T-helper 22 cell (primary cell): ENCODE data around the gene CHRND.

ENCODE experiments used
- DNase-seq: peaks from one replicate; pipeline ENCODE4 v3.0.0-alpha.2; 2020; ENCODE audit warnings: low read depth

CHRND gene

GRCh38 chr2:232503809-232504323 is 22.1 kb upstream of the CHRND start:
- no peak for DNase-seq

DNA sequence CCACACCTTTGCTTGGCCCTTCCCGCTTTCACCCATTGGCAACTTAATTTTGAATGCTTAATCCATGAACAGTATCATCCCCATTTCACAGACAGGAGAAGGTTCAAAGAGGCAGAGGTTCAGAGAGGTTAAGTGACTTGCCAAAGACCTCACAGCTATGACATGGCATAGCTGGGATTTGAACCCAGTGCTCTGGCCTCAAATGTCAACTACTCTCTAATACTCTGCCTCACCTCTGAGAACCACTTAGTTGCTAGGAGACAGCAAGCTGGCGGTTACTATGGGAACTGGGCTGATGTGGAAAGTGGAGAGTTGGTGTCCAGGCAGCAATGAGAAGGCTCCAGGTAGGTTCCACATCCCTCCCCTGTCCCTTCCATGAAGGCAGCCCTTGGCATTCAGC is 21.5 kb upstream of the CHRND start:
- no peak for DNase-seq

DNA sequence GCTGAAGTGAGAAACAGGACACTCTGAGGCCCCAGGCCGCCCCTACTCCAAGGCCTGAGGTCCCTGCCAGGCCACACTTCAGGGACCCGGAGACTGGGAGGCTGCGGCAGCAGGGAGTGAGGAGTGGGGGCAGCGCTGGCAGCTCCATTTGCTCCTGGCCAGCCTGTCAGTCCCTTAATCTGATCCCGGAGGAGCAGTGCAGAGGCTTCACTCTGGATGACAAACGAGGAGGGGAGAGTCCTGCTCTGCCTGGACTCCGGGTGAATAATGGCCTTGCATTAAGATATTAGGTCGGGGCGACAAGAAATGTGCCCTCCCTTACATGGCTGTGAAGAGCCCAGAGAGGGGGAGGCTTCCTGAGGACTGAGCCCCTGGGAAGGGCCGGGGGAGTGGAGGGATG is 20.1 kb upstream of the CHRND start:
- DNase-seq = no peak

DNA sequence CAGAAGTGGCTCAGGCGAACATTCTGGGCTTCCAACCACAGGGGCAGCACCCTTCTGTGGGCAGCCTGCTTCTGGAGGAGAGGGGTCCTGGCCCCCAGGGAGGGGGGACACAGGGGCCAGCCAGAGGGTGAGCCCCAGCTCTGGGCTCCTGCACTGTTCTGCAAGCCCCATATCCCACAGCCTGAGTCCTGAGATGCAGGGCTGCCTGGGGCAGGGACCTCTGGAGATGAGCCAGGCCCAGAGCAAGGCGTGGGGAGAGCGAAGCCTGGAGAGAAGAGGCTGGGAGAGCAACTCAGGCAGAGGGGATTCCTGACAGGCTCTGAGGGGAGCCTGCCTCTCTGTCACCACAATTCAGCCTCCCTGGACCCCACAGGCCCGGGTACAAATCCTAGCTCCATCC is 19.3 kb upstream of the CHRND start:
- DNase-seq = no peak

GRCh38 chr2:232508251-232508650 is 17.7 kb upstream of the CHRND start:
- DNase-seq = no peak

DNA sequence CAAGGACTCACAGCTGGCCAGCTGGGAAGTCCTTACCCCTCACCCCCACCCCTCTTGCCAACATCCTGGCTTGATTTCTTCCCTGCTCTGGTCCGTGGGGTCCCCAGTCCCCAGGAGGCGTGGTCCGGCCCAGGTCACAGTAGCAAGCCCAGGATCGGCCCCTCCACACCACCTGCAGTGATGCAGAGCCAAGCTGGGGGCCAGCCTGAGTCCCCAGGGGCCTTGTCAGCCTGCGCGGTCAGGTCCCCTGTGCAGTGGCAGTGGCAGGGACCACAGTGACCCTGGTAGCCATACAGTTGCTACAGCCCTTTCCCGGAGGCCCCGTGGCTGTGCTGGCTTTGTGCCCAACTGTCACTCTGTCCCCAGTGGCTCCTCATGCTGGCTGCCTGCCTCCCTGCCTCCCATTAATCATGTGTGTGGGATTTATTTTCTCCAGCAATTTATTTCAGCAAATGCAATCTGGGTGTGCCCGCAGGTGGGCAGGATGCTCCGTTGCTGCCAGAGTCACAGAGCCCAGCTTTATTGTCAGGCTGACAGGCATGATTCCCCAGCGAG is 14.5 kb upstream of the CHRND start:
- DNase-seq = no peak

- no peak for DNase-seq
Measured at GRCh38 chr2:232512602-232513001, 13.4 kb upstream of the CHRND start.

- DNase-seq = no peak
Measured at GRCh38 chr2:232513353-232513752, 12.6 kb upstream of the CHRND start.

DNA sequence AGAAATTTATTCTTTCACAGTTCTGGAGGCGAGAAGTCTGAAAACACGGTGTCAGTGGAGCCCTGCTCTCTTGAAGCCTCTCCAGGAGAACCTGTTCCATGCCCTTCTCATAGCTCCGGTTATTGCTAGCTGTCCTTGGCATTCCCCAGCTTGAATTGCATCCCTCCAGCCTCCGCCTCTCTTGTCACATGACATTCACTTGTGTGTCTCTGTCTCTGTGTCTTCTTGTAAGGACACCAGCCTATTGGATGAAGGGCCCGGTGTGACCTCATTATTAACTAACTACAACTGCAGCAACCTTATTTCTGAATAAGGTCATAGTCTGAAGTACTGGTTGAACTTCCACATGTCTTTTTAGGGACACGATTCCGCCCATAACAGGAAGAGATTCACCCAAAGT is 10.3 kb upstream of the CHRND start:
- no peak for DNase-seq

DNA sequence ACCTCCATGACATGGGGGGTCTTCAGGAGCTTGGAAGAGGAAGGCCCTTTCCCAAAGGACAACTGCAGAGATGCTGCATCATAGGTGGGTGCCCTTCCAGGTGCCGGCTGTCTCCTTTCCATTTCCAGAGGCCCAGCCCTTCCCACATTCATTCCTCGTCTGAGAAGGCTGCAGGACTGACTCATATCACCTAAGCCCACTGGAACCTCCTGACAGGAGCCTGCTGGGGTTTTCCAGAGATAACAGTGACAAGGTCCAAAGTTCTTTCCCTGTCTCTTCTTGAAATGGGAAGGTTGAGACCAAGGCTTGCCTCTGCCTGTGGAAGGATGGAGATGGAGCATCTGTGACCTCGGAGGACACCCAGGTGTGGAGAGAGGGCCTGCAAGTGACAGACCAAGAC is 9.4 kb upstream of the CHRND start:
- DNase-seq = no peak

- no peak for DNase-seq
Measured at GRCh38 chr2:232518844-232519243, 7.1 kb upstream of the CHRND start.

DNA sequence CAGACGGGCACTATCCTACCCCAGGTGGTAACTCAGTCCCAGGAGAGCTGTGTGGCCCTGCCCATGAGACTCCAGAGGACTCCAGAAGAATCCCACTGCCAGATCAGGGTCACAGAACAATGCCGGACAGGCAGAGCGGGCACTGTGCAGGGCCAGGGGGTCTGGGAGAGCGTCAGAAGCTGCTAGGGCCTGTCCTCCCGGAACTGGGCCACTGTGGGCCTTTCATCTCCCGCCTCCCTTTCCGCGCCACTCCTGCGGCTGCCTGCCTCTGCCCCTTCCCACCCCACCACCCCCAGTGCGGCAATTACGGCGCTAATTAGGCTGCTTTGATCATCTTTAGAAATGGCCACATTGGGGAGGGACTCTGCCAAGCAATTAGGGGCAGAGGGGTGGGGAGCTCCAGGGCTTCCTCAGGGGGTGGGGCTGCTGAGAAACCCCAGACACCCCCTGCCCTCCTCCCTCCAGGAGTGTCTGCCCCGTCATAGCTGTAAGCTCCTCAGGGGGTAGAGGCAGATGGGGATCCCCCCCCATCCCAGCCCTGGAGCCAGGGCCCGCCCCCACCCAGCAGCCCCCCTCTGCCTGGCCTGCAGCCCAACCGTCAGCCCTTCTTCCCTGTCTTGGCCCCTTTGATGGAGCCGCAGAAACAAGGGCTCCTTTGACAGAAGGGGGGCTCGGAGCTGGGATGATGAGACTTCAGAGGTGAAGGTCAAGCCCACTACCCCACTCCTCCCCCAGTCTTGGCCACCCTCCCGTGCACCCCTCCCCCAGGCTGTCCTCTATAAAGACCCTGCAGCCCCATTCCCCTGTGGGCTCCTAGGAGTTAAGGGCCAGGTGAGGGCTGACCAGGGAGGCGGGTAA is 6.2 kb upstream of the CHRND start, which contains the start of gene PRSS56:
Gene PRSS56 (plus strand): TSS at position 808 of the 858 bp plus-strand sequence. CDS start 211 bp downstream, outside the sequence.
- DNase-seq = no peak

DNA sequence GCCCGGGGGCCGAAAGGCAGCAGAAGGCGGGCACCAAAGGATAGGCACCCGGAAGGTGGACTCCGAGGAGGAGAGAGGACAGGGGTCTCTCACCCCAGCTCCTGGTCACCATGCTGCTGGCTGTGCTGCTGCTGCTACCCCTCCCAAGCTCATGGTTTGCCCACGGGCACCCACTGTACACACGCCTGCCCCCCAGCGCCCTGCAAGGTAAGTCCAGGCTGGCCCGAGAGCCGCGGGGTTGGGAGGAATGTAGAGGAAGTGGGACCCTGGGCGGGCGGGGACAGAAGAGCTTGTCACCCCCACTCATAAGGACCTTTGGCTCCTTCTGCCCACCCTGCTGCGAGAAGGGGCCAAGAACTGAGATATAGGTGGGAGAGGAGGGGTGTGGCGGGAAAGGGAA is 5.5 kb upstream of the CHRND start:
- DNase-seq = no peak

- DNase-seq = no peak
Measured at GRCh38 chr2:232521098-232521497, 4.9 kb upstream of the CHRND start.

- DNase-seq = peak; percentile 23
Measured at GRCh38 chr2:232521959-232522622, 3.9 kb upstream of the CHRND start.

- no peak for DNase-seq
Measured at GRCh38 chr2:232522623-232523401, 3.1 kb upstream of the CHRND start.

DNA sequence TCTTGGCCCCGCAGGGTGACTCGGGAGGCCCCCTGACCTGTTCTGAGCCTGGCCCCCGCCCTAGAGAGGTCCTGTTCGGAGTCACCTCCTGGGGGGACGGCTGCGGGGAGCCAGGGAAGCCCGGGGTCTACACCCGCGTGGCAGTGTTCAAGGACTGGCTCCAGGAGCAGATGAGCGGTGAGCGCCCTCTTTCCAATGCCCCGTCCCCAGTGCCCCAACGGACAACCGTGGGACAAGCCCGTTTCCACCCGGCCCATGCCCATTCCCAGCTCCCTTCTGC is 2.6 kb upstream of the CHRND start:
- DNase-seq = no peak

DNA sequence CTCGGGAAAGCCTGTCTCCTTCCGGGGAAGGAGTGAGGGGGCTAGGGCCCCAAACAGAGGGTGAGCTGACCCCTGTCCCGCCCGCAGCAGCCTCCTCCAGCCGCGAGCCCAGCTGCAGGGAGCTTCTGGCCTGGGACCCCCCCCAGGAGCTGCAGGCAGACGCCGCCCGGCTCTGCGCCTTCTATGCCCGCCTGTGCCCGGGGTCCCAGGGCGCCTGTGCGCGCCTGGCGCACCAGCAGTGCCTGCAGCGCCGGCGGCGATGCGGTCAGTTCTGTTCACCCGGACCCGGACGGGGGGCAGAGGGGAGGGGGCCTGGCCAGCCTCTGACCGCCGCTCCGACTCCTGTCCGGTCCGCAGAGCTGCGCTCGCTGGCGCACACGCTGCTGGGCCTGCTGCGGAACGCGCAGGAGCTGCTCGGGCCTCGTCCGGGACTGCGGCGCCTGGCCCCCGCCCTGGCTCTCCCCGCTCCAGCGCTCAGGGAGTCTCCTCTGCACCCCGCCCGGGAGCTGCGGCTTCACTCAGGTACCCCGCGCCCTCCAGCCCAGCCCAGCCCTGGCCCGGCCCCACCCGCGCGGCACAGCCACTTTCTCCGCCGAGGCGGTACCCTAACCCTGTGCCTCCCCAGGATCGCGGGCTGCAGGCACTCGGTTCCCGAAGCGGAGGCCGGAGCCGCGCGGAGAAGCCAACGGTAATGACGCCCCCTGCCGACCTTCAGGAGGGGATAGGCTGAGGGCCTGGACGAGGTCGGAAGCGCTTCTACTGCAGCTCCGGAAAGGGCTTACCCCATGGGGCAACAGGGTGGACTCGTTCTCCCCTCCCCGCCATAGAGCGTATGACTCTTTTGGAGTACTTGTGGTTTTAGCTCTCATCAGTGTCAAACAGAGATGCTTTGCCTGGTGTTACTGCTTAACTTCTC is 2.0 kb upstream of the CHRND start:
- no peak for DNase-seq

- DNase-seq = no peak
Measured at GRCh38 chr2:232524771-232525170, 1.2 kb upstream of the CHRND start.

GRCh38 chr2:232525199-232525598 is 761 bp upstream of the CHRND start:
- DNase-seq = no peak

- no peak for DNase-seq
Measured at GRCh38 chr2:232526372-232526941, 497 bp downstream of the CHRND start.
